Smooth muscle cell (in vitro differentiated cells): Measurements from ENCODE around the gene CCDC86. TPM values are rescaled to one million over a fixed set of nuclear protein-coding genes. Genes with fewer than 3 reads are reported as not detected.

Experiments used
- DNase-seq: peaks from one replicate; lab custom pipeline; 2025; ENCODE audit not compliant: unreplicated experiment; lab: John Stamatoyannopoulos, UW
- H2AFZ ChIP-seq: fragments of 200-600 bp; sonication (generic); 2 replicates; pipeline ENCODE4 v1.6.0; 2016; ENCODE audit warnings: antibody characterized with exemption, low read depth, mild to moderate bottlenecking
- H3F3A ChIP-seq: fragments of 200-600 bp; sonication (generic); 2 replicates; pipeline ENCODE4 v1.6.0; 2017; ENCODE audit warnings: antibody characterized with exemption, low read depth
- H3K27ac ChIP-seq: fragments of 200-600 bp; sonication (generic); 2 replicates; pipeline ENCODE4 v1.5.1; 2016; ENCODE audit warnings: low read depth, mild to moderate bottlenecking
- H3K27me3 ChIP-seq: fragments of 200-600 bp; sonication (generic); 2 replicates; pipeline ENCODE4 v1.6.1; 2016; ENCODE audit warnings: low read depth, mild to moderate bottlenecking
- H3K36me3 ChIP-seq: fragments of 200-600 bp; sonication (generic); 2 replicates; pipeline ENCODE4 v1.5.1; 2016; ENCODE audit warnings: low read depth
- H3K4me1 ChIP-seq: fragments of 200-600 bp; sonication (generic); 2 replicates; pipeline ENCODE4 v1.5.1; 2016; ENCODE audit warnings: low read depth
- H3K4me2 ChIP-seq: fragments of 200-600 bp; sonication (generic); 2 replicates; pipeline ENCODE4 v1.6.0; 2016; ENCODE audit warnings: mild to moderate bottlenecking
- H3K4me3 ChIP-seq: fragments of 200-600 bp; sonication (generic); 2 replicates; pipeline ENCODE4 v1.5.1; 2016; ENCODE audit warnings: mild to moderate bottlenecking
- H3K79me2 ChIP-seq: fragments of 200-600 bp; sonication (generic); 2 replicates; pipeline ENCODE4 v1.6.0; 2016; ENCODE audit warnings: low read depth, mild to moderate bottlenecking
- H3K9ac ChIP-seq: fragments of 200-600 bp; sonication (generic); 2 replicates; pipeline ENCODE4 v1.6.0; 2016; ENCODE audit warnings: low read depth
- H3K9me3 ChIP-seq: fragments of 200-600 bp; sonication (generic); replicated peaks from 2 replicates; pipeline ENCODE4 v1.5.1; 2016; ENCODE audit warnings: low read depth
- H4K20me1 ChIP-seq: fragments of 200-600 bp; sonication (generic); 2 replicates; pipeline ENCODE4 v1.6.0; 2016; ENCODE audit warnings: low read depth
- CTCF ChIP-seq: fragments of 200-600 bp; sonication (generic); IDR thresholded peaks from 2 replicates; pipeline ENCODE4 v1.5.1; 2017; ENCODE audit warnings: borderline replicate concordance, mild to moderate bottlenecking, antibody characterized with exemption; ENCODE audit not compliant: insufficient read depth, poor library complexity, severe bottlenecking
- WGBS: methylation state at CpG from one replicate; pipeline ENCODE4 v1.1.7; 2016; ENCODE audit warnings: low lambda C conversion rate; 5-methylcytosine and 5-hydroxymethylcytosine counted together
- polyA plus RNA-seq: library from polyadenylated mRNA; unstranded; fragments of >200 nt; fragmentation: Nextera tagmentation; extraction: Ambion mirVana; gene quantifications from 2 replicates; pipeline ENCODE4 v1.2.1, GENCODE V29; 2016
- total RNA-seq: library from RNA; depleted of rRNA; stranded (reverse); fragments of >200 nt; gene quantifications from 2 replicates; pipeline ENCODE4 v1.2.3, GENCODE V29; 2014

The CCDC86 gene
- total and polyA plus RNA-seq, 2 experiments from 2014 or later: 7.5 to 24.2 TPM

GRCh38 chr11:60891103-60891741 lies 49.3 kb downstream of the CCDC86 start:
- no peak overlapping the region for H3K9ac ChIP-seq
- DNase-seq: no peak
- peaks cover 10% of the 10 kb centered on the region for H3K36me3 ChIP-seq
- no peaks in the 10 kb centered on the region for H4K20me1 ChIP-seq
- no peaks in the 10 kb centered on the region for H3K4me1 ChIP-seq
- H3F3A ChIP-seq: no peaks in the 10 kb centered on the region
- no peak overlapping the region for H3K27ac ChIP-seq
- no peaks in the 10 kb centered on the region for H3K9me3 ChIP-seq
- no peak overlapping the region for H2AFZ ChIP-seq
- no peaks in the 10 kb centered on the region for H3K27me3 ChIP-seq
- no peaks in the 10 kb centered on the region for H3K79me2 ChIP-seq
- H3K4me3 ChIP-seq: no peak overlapping the region
- no peak overlapping the region for H3K4me2 ChIP-seq
- no peak for TF ChIP-seq CTCF
- WGBS: 90% methylated on average over 7 of the region's 7 CpGs

- no peaks in the 10 kb centered on the region for H3K4me1 ChIP-seq
- no peak overlapping the region for H2AFZ ChIP-seq
- H3F3A ChIP-seq: peaks cover 3% of the 10 kb centered on the region
- peaks cover 4% of the 10 kb centered on the region for H4K20me1 ChIP-seq
- H3K4me3 ChIP-seq: no peak overlapping the region
- no peak overlapping the region for H3K27ac ChIP-seq
- H3K9ac ChIP-seq: no peak overlapping the region
- DNase-seq: no peak
- H3K27me3 ChIP-seq: no peaks in the 10 kb centered on the region
- H3K79me2 ChIP-seq: no peaks in the 10 kb centered on the region
- no peak overlapping the region for H3K4me2 ChIP-seq
- 95% methylated on average over 5 of the region's 5 CpGs for WGBS
- peaks cover 25% of the 10 kb centered on the region for H3K36me3 ChIP-seq
- TF ChIP-seq CTCF: no peak
- no peaks in the 10 kb centered on the region for H3K9me3 ChIP-seq
Observed at GRCh38 chr11:60895687-60896086, 53.8 kb downstream of the CCDC86 start.

GRCh38 chr11:60897496-60897895 lies 55.6 kb downstream of the CCDC86 start:
- Histone ChIP-seq H3F3A (peaks cover 8% of the 10 kb centered on the region), H4K20me1 (peaks cover 9% of the 10 kb centered on the region), H3K4me1 (no peaks in the 10 kb centered on the region), H3K4me3 (no peak overlapping the region), H3K4me2 (no peak overlapping the region), H3K9me3 (no peaks in the 10 kb centered on the region), H3K27ac (no peak overlapping the region), H2AFZ (no peak overlapping the region), H3K79me2 (no peaks in the 10 kb centered on the region), H3K27me3 (no peaks in the 10 kb centered on the region), H3K9ac (no peak overlapping the region), H3K36me3 (peaks cover 25% of the 10 kb centered on the region)
- no peak for DNase-seq
- 98% methylated on average over 4 of the region's 4 CpGs for WGBS
- TF ChIP-seq CTCF: no peak
